Duodenal mucosa (tissue), 2 donors: ENCODE results near the gene ELF2.

Experiments
- H3K27ac ChIP-seq: one replicate; pipeline ENCODE4 v1.7.0; 2013; ENCODE audit warnings: low read depth, low read length
- H3K27me3 ChIP-seq, 2 donors: one replicate each; pipeline ENCODE4 v1.7.0; 2013; ENCODE audit warnings: low read length in 2 of 2, control low read depth in 1 of 2; ENCODE audit not compliant: insufficient read depth in 2 of 2, control insufficient read depth in 1 of 2
- H3K36me3 ChIP-seq, 2 donors: one replicate each; pipeline ENCODE4 v1.7.0; 2013; ENCODE audit warnings: low read length in 2 of 2, control low read depth in 1 of 2; ENCODE audit not compliant: insufficient read depth in 2 of 2, control insufficient read depth in 1 of 2
- H3K4me1 ChIP-seq, 2 donors: one replicate each; pipeline ENCODE4 v1.7.0; 2013; ENCODE audit warnings: low read length in 2 of 2, control low read depth in 1 of 2; ENCODE audit not compliant: insufficient read depth in 2 of 2, control insufficient read depth in 1 of 2
- H3K4me3 ChIP-seq, 2 donors: one replicate each; pipeline ENCODE4 v1.7.0; 2013; ENCODE audit warnings: low read length in 2 of 2, low read depth in 1 of 2
- H3K9ac ChIP-seq, 2 donors: one replicate each; pipeline ENCODE4 v1.7.0; 2013; ENCODE audit warnings: low read length in 2 of 2, low read depth in 1 of 2
- H3K9me3 ChIP-seq, 2 donors: one replicate each; pipeline ENCODE4 v1.7.0; 2013; ENCODE audit warnings: low read length in 2 of 2, control low read depth in 1 of 2; ENCODE audit not compliant: control insufficient read depth in 1 of 2

Gene ELF2

GRCh38 chr4:139144161-139144859 is 32.7 kb downstream of the ELF2 start:
- Histone ChIP-seq H3K4me3 (no peak overlapping the region), H3K36me3 (no peaks in the 10 kb centered on the region), H3K4me1 (peaks cover 12 to 13% of the 10 kb centered on the region in 2 donors), H3K27me3 (no peaks in the 10 kb centered on the region), H3K9me3 (peaks cover 0 to 3% of the 10 kb centered on the region in 2 donors), H3K9ac (no peak overlapping the region), H3K27ac (no peak overlapping the region)

GRCh38 chr4:139142980-139143379 is 34.0 kb downstream of the ELF2 start:
- Histone ChIP-seq H3K9me3 (peaks cover 0 to 3% of the 10 kb centered on the region in 2 donors), H3K27me3 (no peaks in the 10 kb centered on the region), H3K9ac (no peak overlapping the region), H3K36me3 (no peaks in the 10 kb centered on the region), H3K4me3 (no peak overlapping the region), H3K27ac (no peak overlapping the region), H3K4me1 (peaks cover 12 to 13% of the 10 kb centered on the region in 2 donors)

GRCh38 chr4:139142087-139142486 is 34.9 kb downstream of the ELF2 start:
- no peaks in the 10 kb centered on the region for H3K27me3 ChIP-seq
- peaks cover 12 to 13% of the 10 kb centered on the region in 2 donors for H3K4me1 ChIP-seq
- H3K9ac ChIP-seq = no peak overlapping the region
- H3K36me3 ChIP-seq = no peaks in the 10 kb centered on the region
- no peak overlapping the region for H3K27ac ChIP-seq
- no peak overlapping the region for H3K4me3 ChIP-seq
- peaks cover 0 to 3% of the 10 kb centered on the region in 2 donors for H3K9me3 ChIP-seq

GRCh38 chr4:139137763-139138162 is 39.3 kb downstream of the ELF2 start:
- no peaks in the 10 kb centered on the region for H3K4me1 ChIP-seq
- H3K27ac ChIP-seq = no peak overlapping the region
- no peaks in the 10 kb centered on the region for H3K27me3 ChIP-seq
- no peaks in the 10 kb centered on the region for H3K9me3 ChIP-seq
- H3K4me3 ChIP-seq = no peak overlapping the region
- H3K9ac ChIP-seq = no peak overlapping the region
- H3K36me3 ChIP-seq = peaks cover 0 to 4% of the 10 kb centered on the region in 2 donors

- Histone ChIP-seq H3K27me3 (no peaks in the 10 kb centered on the region), H3K9ac (no peak overlapping the region), H3K4me3 (no peak overlapping the region), H3K4me1 (no peaks in the 10 kb centered on the region), H3K36me3 (peaks cover 0 to 4% of the 10 kb centered on the region in 2 donors), H3K9me3 (no peaks in the 10 kb centered on the region), H3K27ac (no peak overlapping the region)
Observed at GRCh38 chr4:139134403-139134802, 42.6 kb downstream of the ELF2 start.

GRCh38 chr4:139131209-139131870 is 45.7 kb downstream of the ELF2 start:
- Histone ChIP-seq H3K27me3 (no peaks in the 10 kb centered on the region), H3K36me3 (peaks cover 0 to 4% of the 10 kb centered on the region in 2 donors), H3K9me3 (no peaks in the 10 kb centered on the region), H3K27ac (no peak overlapping the region), H3K9ac (no peak overlapping the region), H3K4me1 (no peaks in the 10 kb centered on the region), H3K4me3 (no peak overlapping the region)

- H3K4me1 ChIP-seq = no peaks in the 10 kb centered on the region
- H3K36me3 ChIP-seq = no peaks in the 10 kb centered on the region
- H3K4me3 ChIP-seq = no peak overlapping the region
- no peak overlapping the region for H3K9ac ChIP-seq
- no peaks in the 10 kb centered on the region for H3K9me3 ChIP-seq
- H3K27ac ChIP-seq = no peak overlapping the region
- H3K27me3 ChIP-seq = no peaks in the 10 kb centered on the region
Observed at GRCh38 chr4:139129206-139129605, 47.8 kb downstream of the ELF2 start.

- Histone ChIP-seq H3K4me3 (no peak overlapping the region), H3K9ac (no peak overlapping the region), H3K36me3 (peaks cover 0 to 9% of the 10 kb centered on the region in 2 donors), H3K27ac (no peak overlapping the region), H3K27me3 (no peaks in the 10 kb centered on the region), H3K9me3 (no peaks in the 10 kb centered on the region), H3K4me1 (no peaks in the 10 kb centered on the region)
Observed at GRCh38 chr4:139126898-139127297, 50.1 kb downstream of the ELF2 start.

GRCh38 chr4:139123910-139124309 is 53.1 kb downstream of the ELF2 start:
- Histone ChIP-seq H3K27ac (no peak overlapping the region), H3K4me3 (no peak overlapping the region), H3K4me1 (no peaks in the 10 kb centered on the region), H3K9ac (no peak overlapping the region), H3K36me3 (peaks cover 0 to 10% of the 10 kb centered on the region in 2 donors), H3K27me3 (no peaks in the 10 kb centered on the region), H3K9me3 (no peaks in the 10 kb centered on the region)

- Histone ChIP-seq H3K9ac (no peak overlapping the region), H3K4me3 (no peak overlapping the region), H3K9me3 (no peaks in the 10 kb centered on the region), H3K27me3 (no peaks in the 10 kb centered on the region), H3K36me3 (peaks cover 0 to 5% of the 10 kb centered on the region in 2 donors), H3K4me1 (no peaks in the 10 kb centered on the region), H3K27ac (no peak overlapping the region)
Observed at GRCh38 chr4:139118365-139118764, 58.7 kb downstream of the ELF2 start.
